Esophagus muscularis mucosa (tissue), 3 donors: ENCODE data around the gene KCNH1.

Experiments used
- POLR2A ChIP-seq: fragments of 450-650 bp; IDR thresholded peaks from one replicate; pipeline ENCODE4 v1.6.1; 2017; ENCODE audit warnings: antibody characterized with exemption, moderate library complexity, mild to moderate bottlenecking, low read depth
- TF ChIP-seq, protein P1 (sequence below), 3 experiments: fragments of 200-600 bp in 2 of 3; fragments of 450-650 bp in 1 of 3; sonication (generic) in 2 of 3; IDR thresholded peaks; one replicate each; pipeline ENCODE4 v1.5.1; 2017 to 2019; ENCODE audit warnings: antibody characterized with exemption in 3 of 3, mild to moderate bottlenecking in 2 of 3, moderate library complexity in 1 of 3

DNA sequence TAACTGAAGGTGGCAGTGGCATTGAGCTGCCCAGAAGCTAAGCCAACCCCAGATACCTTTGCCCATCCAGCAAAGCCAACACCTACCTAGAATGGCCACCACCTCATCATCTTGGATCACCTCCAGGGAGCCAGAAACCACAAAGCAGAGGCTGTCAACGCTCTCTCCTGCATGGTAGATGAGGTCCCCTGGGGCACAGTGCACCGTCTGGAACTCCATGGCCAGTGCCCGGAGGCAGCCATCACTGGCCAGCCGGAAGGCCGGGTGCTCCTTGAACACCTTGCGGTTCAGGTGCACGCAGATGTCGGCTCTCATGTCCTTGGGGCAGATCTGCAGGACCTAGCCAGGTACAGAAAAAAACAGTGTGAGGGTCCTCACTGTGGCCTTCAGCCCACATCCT lies 336.5 kb downstream of the KCNH1 start:
- TF ChIP-seq POLR2A = no peak
- TF ChIP-seq, protein P1, sequence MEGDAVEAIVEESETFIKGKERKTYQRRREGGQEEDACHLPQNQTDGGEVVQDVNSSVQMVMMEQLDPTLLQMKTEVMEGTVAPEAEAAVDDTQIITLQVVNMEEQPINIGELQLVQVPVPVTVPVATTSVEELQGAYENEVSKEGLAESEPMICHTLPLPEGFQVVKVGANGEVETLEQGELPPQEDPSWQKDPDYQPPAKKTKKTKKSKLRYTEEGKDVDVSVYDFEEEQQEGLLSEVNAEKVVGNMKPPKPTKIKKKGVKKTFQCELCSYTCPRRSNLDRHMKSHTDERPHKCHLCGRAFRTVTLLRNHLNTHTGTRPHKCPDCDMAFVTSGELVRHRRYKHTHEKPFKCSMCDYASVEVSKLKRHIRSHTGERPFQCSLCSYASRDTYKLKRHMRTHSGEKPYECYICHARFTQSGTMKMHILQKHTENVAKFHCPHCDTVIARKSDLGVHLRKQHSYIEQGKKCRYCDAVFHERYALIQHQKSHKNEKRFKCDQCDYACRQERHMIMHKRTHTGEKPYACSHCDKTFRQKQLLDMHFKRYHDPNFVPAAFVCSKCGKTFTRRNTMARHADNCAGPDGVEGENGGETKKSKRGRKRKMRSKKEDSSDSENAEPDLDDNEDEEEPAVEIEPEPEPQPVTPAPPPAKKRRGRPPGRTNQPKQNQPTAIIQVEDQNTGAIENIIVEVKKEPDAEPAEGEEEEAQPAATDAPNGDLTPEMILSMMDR (IDR thresholded peaks at IDR 0.05) = no peak
